HG02678 (cell line): ENCODE results near the gene SLC37A4.
"Not testable (repeated sequence)": the region's sequence is repeated elsewhere in the genome, so short reads cannot be mapped to it uniquely, and the experiment has no call there.

Experiments
- ATAC-seq: cut with Tn5 transposase; IDR thresholded peaks from one replicate; pipeline ENCODE4 v1.9.1; 2021; ENCODE audit warnings: mild to moderate bottlenecking, moderate library complexity; ENCODE audit not compliant: unreplicated experiment

The SLC37A4 gene

GRCh38 chr11:119042927-119043326, 12.2 kb upstream of the SLC37A4 start:
- no peak for ATAC-seq

GRCh38 chr11:119041821-119042514, 11.3 kb upstream of the SLC37A4 start:
- no peak for ATAC-seq

GRCh38 chr11:119039471-119039870, 8.8 kb upstream of the SLC37A4 start:
- ATAC-seq, result not testable (repeated sequence)

DNA sequence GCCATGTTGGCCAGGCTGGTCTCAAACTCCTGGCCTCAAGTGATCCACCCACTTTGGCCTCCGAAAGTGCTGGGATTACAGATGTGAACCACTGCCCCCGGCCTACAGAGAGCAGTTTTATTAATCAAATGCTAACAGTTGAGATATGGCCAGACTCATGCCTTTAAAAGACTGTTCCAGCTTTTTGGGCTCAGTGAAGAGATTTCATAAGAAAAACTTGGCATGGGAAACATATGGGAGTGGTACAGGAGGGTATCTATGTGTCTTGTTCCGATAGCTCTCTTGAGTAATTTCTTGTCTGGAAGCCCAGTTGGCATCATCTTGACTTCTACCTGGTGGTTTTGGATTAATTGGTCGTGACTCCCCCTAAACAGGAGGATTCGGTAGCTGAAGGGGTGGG, 8.2 kb upstream of the SLC37A4 start:
- no peak for ATAC-seq

DNA sequence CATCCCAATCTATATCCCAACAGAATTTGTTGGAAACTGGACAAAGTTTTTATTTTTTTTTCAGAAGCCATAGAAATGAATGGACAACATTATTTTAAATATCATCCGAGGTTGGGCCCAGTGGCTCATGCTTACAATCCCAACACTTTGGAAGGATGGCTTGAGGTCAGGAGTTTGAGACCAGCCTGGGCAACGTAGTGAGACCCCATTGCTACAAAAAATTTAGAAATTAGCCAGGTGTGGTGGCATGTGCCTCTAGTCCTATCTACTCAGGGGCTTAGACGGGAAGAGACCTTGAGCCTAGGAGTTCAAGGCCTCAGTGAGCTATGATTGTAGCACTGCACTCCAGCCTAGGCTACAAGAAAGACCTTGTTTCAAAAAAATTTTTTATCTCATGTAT, 4.1 kb upstream of the SLC37A4 start:
- ATAC-seq, result no peak

DNA sequence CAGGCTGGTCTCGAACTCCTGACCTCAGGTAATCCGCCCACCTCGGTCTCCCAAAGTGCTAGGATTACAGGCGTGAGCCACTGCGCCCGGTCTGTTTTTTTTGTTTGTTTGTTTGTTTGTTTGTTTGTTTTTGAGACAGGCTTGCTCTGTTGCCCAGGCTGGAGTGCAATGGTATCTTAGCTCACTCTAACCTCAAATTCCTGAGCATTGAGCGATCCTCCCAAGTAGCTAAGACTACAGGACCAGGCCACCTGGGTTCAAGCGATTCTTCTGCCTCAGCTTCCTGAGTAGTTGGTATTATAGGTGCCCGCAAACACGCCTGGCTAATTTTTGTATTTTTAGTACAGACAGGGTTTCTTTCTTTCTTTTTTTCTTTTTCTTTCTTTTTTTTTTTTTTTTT, 2.7 kb upstream of the SLC37A4 start:
- not testable (repeated sequence) for ATAC-seq

- ATAC-seq, result no peak
Measured at GRCh38 chr11:119031912-119032280, 1.2 kb upstream of the SLC37A4 start.

DNA sequence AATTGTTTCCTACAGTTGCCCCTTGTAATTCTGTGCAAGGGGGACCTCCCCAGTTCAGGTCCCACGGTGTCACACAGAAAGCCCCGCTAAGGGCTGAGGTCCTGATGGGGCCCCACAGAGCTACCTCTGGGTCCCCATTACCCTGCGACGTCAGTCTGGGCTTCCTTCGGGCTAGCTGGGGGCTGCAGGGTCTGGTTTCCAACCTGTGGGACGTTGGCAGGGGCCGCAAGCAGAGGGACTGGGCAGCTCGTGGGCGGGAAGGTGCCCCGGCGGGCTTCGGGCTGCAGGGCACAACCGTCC, 698 bp downstream of the SLC37A4 start:
- ATAC-seq, result peak; percentile 20

DNA sequence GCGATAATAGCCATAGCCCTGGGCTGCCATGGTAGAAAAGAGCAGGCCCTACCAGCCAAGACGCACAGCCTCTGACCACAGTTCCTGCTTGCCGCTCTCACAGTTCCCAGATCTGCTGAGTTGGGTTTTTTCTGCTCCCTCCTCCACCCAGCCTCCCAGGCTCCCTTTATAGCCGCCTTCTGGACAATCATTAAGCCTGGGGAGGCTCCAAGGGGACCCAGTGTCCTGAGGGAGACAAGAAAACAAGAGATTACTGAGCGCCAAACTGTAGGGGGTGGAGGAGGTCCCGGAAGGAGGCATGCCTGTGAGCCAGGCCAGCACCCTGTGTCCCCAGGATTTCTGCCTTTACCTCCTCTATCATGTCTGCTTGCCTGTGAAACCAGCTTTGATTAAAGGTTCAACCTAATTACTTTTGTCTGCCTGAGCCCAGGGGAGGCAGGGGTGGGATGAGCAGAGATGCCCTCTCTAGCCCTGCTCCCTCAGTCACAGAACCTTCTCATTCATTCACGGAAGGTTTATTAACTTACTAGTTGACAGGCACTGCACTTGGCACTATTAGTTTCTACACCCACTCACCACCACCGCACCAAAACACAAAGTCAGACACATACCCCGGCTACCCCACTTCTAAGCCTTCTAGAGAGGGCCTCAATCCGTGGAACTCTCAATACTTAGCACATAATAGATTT, 1.2 kb downstream of the SLC37A4 start:
- ATAC-seq, result peak; percentile 27

DNA sequence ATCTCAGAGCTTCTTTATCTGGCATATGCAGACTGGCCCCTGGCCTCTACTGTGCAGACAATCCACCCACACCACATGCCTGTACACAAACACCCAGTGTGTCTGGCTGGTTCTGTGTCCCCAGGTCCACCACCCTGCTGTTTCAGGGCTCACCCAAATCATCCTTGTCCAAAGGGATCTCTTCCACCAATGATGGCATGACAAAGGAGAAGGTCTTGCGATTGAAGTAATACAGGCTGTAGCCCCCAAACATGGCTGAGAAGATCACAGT, 1.7 kb downstream of the SLC37A4 start:
- no peak for ATAC-seq

GRCh38 chr11:119028346-119029068, 2.2 kb downstream of the SLC37A4 start:
- ATAC-seq, result no peak

GRCh38 chr11:119027561-119028345, 2.9 kb downstream of the SLC37A4 start:
- ATAC-seq, result no peak

GRCh38 chr11:119026970-119027369, 3.7 kb downstream of the SLC37A4 start:
- ATAC-seq, result no peak

GRCh38 chr11:119025978-119026766, 4.5 kb downstream of the SLC37A4 start:
- ATAC-seq, result no peak

DNA sequence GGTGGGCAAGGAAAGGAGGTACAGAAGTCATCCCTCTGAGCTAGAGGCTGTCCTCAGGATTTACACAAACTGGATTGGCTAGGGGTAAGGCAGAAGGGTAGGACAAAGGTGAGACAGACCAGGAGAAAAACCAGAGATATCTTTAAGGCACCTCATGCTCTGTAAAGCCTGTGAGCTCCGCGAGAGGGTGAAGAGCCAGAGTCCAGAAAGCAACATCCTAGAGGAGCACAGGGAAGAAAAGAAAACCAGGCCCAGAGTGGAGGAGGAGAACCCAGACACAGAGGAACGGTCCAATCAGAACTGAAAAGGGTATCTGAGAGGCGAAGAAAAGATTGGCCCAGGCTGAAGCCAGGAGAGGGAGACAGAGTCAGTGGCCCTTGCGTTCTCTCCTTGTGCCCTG, 5.1 kb downstream of the SLC37A4 start:
- no peak for ATAC-seq

- no peak for ATAC-seq
Measured at GRCh38 chr11:119025099-119025473, 5.6 kb downstream of the SLC37A4 start.

- ATAC-seq, result no peak
Measured at GRCh38 chr11:119024430-119025098, 6.1 kb downstream of the SLC37A4 start.

DNA sequence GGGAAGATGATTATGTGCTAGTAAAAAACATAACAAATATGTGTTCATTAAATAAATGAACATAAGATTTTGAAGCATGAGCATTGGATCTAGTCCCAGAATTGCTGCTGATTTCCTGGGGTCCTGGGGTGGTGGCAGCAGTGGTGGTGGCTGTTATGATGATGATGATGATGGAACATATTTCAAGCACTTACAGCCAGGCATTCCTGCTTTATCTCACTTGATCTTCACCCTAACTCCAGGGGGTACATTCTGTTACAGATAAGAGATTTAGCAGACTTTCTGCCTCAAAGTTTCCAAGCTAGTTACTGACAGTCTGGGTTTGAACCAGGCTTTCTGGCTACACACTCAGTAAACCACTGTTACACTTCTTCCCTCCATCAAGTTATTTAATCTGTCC, 6.9 kb downstream of the SLC37A4 start:
- no peak for ATAC-seq

GRCh38 chr11:119021631-119022030, 9.0 kb downstream of the SLC37A4 start:
- ATAC-seq, result no peak

DNA sequence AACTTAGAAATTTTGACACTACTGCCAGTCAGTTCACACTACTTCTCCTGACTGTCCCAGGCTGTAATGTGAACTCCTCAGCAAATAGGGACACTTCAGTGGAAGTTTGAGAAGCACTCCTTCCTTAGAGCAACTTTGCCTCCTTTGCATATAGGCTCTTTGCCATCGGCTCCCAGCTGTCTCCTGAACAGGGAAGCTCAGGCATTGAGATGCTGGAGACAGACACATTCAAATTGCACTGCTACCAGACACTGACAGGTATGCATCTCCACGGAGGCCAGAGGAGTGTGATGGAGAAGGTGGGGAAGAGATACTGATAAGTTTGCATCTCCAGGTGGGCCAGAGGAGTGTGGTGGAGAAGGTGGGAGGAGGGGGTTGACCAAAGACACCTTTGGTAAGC, 10.7 kb downstream of the SLC37A4 start:
- no peak for ATAC-seq
